ENCODE results near the gene KDM4F.

DNA sequence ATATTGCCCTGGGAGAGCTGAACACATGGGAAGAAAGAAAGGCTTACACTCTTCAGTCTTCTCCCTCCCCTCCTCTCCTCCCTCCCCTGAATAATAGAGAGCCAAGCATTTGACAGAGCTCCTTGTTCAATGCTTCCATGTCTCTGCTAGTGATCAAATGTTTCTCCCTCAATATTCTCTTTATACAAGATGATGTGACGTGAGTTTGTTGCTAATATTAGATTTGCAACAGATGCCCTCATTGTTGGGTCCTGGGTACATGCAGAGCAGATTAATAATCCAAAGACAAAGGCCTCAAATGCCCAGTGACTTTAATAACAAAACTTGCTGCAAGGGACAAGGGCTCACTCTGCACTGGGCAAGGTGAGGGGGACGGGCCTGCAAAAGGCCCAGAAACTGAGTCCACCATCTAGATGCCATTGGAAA, 33.4 kb downstream of the KDM4F start:
- TF ChIP-seq YY1 (IDR thresholded peaks at IDR 0.05; ENCODE audit: extremely low read depth, insufficient replicate concordance, low read depth, low read length): no peak
- TF ChIP-seq RAD21 (IDR thresholded peaks at IDR 0.05; ENCODE audit: low read depth): no peak

All from HCT116 (cell line).